A204.1 (cell line): ENCODE results near the gene SPATS2L.

ENCODE experiments used
- FAIRE-seq: peaks from 2 replicates; lab custom pipeline; 2012; peaks lifted over from hg19 to GRCh38; lab: Jason Lieb, UNC

SPATS2L gene

GRCh38 chr2:200306196-200306930 is at the start of gene SPATS2L:
TSS of gene SPATS2L (plus strand) at chr2:200306693. CDS start at chr2:200389245, 82,552 bp downstream.
- no peak for FAIRE-seq

GRCh38 chr2:200257570-200257969 is 48.9 kb upstream of the SPATS2L start:
- FAIRE-seq: no peak

GRCh38 chr2:200258081-200258480 is 48.4 kb upstream of the SPATS2L start:
- no peak for FAIRE-seq

GRCh38 chr2:200258881-200259576 is 47.5 kb upstream of the SPATS2L start:
- FAIRE-seq: no peak

GRCh38 chr2:200259577-200259957 is 46.9 kb upstream of the SPATS2L start:
- FAIRE-seq: no peak

- no peak for FAIRE-seq
Measured at GRCh38 chr2:200262047-200262446, 44.4 kb upstream of the SPATS2L start.

- no peak for FAIRE-seq
Measured at GRCh38 chr2:200263279-200263678, 43.2 kb upstream of the SPATS2L start.

GRCh38 chr2:200264631-200265030 is 41.9 kb upstream of the SPATS2L start:
- no peak for FAIRE-seq

- no peak for FAIRE-seq
Measured at GRCh38 chr2:200266406-200266805, 40.1 kb upstream of the SPATS2L start.

- FAIRE-seq: no peak
Measured at GRCh38 chr2:200267350-200267749, 39.1 kb upstream of the SPATS2L start.

GRCh38 chr2:200270732-200271131 is 35.8 kb upstream of the SPATS2L start:
- FAIRE-seq: no peak

GRCh38 chr2:200272320-200272719 is 34.2 kb upstream of the SPATS2L start:
- no peak for FAIRE-seq

GRCh38 chr2:200274116-200275075 is 32.1 kb upstream of the SPATS2L start:
- FAIRE-seq: no peak

GRCh38 chr2:200275295-200276013 is 31.0 kb upstream of the SPATS2L start:
- no peak for FAIRE-seq

- no peak for FAIRE-seq
Measured at GRCh38 chr2:200276472-200276871, 30.0 kb upstream of the SPATS2L start.

GRCh38 chr2:200278694-200279316 is 27.7 kb upstream of the SPATS2L start:
- no peak for FAIRE-seq

GRCh38 chr2:200279857-200280256 is 26.6 kb upstream of the SPATS2L start:
- FAIRE-seq: no peak

GRCh38 chr2:200286578-200286977 is 19.9 kb upstream of the SPATS2L start:
- no peak for FAIRE-seq

- no peak for FAIRE-seq
Measured at GRCh38 chr2:200288670-200289429, 17.6 kb upstream of the SPATS2L start.

- FAIRE-seq: no peak
Measured at GRCh38 chr2:200296118-200296517, 10.4 kb upstream of the SPATS2L start.

- no peak for FAIRE-seq
Measured at GRCh38 chr2:200297100-200297499, 9.4 kb upstream of the SPATS2L start.
